HL-60 (cell line): ENCODE results near the gene AOPEP.

Source experiments
- DNase-seq, 2 experiments: peaks; one replicate each; pipeline ENCODE4 v3.0.0-alpha.2; 2010 to 2020; ENCODE audit warnings: low read depth in 1 of 2, low spot score in 1 of 2
- H3K27ac ChIP-seq: fragments of 250-450 bp; sonication (Bioruptor Pico); replicated peaks from 2 replicates; pipeline ENCODE4 v1.5.1; 2020; ENCODE audit warnings: mild to moderate bottlenecking, moderate library complexity
- H3K27me3 ChIP-seq: fragments of 250-450 bp; sonication (Bioruptor Pico); 2 replicates; pipeline ENCODE4 v1.5.1; 2021; ENCODE audit warnings: mild to moderate bottlenecking, moderate library complexity; ENCODE audit not compliant: insufficient read depth, poor library complexity, severe bottlenecking
- H3K4me3 ChIP-seq: replicated peaks from 2 replicates; pipeline ENCODE4 v1.5.1; 2011; ENCODE audit warnings: mild to moderate bottlenecking, control low read depth, low read length; ENCODE audit not compliant: insufficient read depth
- CTCF ChIP-seq: IDR thresholded peaks from one replicate; pipeline ENCODE4 v1.5.1; 2011; ENCODE audit warnings: low read length, control low read depth, inconsistent platforms; ENCODE audit not compliant: insufficient read depth
- GABPA ChIP-seq: IDR thresholded peaks from 2 replicates; pipeline ENCODE4 v1.6.1; 2012; ENCODE audit warnings: low read depth
- POLR2AphosphoS5 ChIP-seq: IDR thresholded peaks from 2 replicates; pipeline ENCODE4 v1.6.1; 2012; ENCODE audit warnings: low read depth
- REST ChIP-seq: IDR thresholded peaks from 2 replicates; pipeline ENCODE4 v1.6.1; 2012; ENCODE audit warnings: low read depth; ENCODE audit not compliant: insufficient replicate concordance
- SPI1 ChIP-seq: IDR thresholded peaks from 2 replicates; pipeline ENCODE4 v1.6.1; 2012; ENCODE audit warnings: low read depth, mild to moderate bottlenecking, borderline replicate concordance

The AOPEP gene

GRCh38 chr9:94905606-94906005, 179.1 kb downstream of the AOPEP start:
- Histone ChIP-seq H3K27ac (no peak overlapping the region), H3K4me3 (no peak overlapping the region), H3K27me3 (no peaks in the 10 kb centered on the region)
- no peak for DNase-seq
- TF ChIP-seq REST: no peak
- TF ChIP-seq CTCF: no peak
- TF ChIP-seq SPI1: no peak
- TF ChIP-seq GABPA: no peak
- no peak for TF ChIP-seq POLR2AphosphoS5

GRCh38 chr9:94906181-94906580, 179.7 kb downstream of the AOPEP start:
- DNase-seq: no peak
- Histone ChIP-seq H3K4me3 (no peak overlapping the region), H3K27me3 (no peaks in the 10 kb centered on the region), H3K27ac (no peak overlapping the region)
- TF ChIP-seq GABPA (no peak), SPI1 (no peak), REST (no peak), CTCF (no peak), POLR2AphosphoS5 (no peak)

GRCh38 chr9:94906713-94907112, 180.2 kb downstream of the AOPEP start:
- Histone ChIP-seq H3K27ac (no peak overlapping the region), H3K4me3 (no peak overlapping the region), H3K27me3 (no peaks in the 10 kb centered on the region)
- TF ChIP-seq REST (no peak), SPI1 (no peak), GABPA (no peak), CTCF (no peak), POLR2AphosphoS5 (no peak)
- DNase-seq: no peak
